Endodermal cell (in vitro differentiated cells): ENCODE data around the gene LPA. TPM values are rescaled to one million over a fixed set of nuclear protein-coding genes. Genes with fewer than 3 reads are reported as not detected.
"Not testable (repeated sequence)": the region's sequence is repeated elsewhere in the genome, so short reads cannot be mapped to it uniquely, and the experiment has no call there.

Experiments used
- DNase-seq: peaks from one replicate; pipeline ENCODE4 v3.0.0-alpha.2; 2017
- H3K27ac ChIP-seq: 2 replicates; pipeline ENCODE4 v1.5.1; 2013; ENCODE audit warnings: mild to moderate bottlenecking, low read depth, low read length, moderate library complexity
- H3K27me3 ChIP-seq: 2 replicates; pipeline ENCODE4 v1.6.1; 2013; ENCODE audit warnings: mild to moderate bottlenecking, low read length, moderate library complexity; ENCODE audit not compliant: insufficient read depth, control insufficient read depth, poor library complexity, severe bottlenecking
- H3K36me3 ChIP-seq: 2 replicates; pipeline ENCODE4 v1.7.0; 2013; ENCODE audit warnings: mild to moderate bottlenecking, low read length, moderate library complexity; ENCODE audit not compliant: control insufficient read depth, insufficient read depth
- H3K4me1 ChIP-seq: one replicate; pipeline ENCODE4 v1.7.0; 2013; ENCODE audit warnings: low read length; ENCODE audit not compliant: control insufficient read depth, insufficient read depth
- H3K4me3 ChIP-seq: 2 replicates; pipeline ENCODE4 v1.5.1; 2013; ENCODE audit warnings: mild to moderate bottlenecking, low read length, moderate library complexity
- H3K9ac ChIP-seq: 2 replicates; pipeline ENCODE4 v1.6.1; 2013; ENCODE audit warnings: mild to moderate bottlenecking, low read length, moderate library complexity; ENCODE audit not compliant: poor library complexity, severe bottlenecking; ENCODE audit errors: extremely low read depth
- H3K9me3 ChIP-seq: 2 replicates; pipeline ENCODE4 v1.6.1; 2013; ENCODE audit warnings: mild to moderate bottlenecking, low read length, moderate library complexity; ENCODE audit not compliant: control insufficient read depth
- H3K27ac Mint-ChIP-seq: 2 replicates; pipeline ENCODE4 v1.8.0; 2020; ENCODE audit warnings: mixed read lengths
- H3K27me3 Mint-ChIP-seq: 2 replicates; pipeline ENCODE4 v1.8.0; 2021; ENCODE audit warnings: mild to moderate bottlenecking, mixed read lengths; ENCODE audit not compliant: insufficient read depth
- H3K36me3 Mint-ChIP-seq: 2 replicates; pipeline ENCODE4 v1.8.0; 2020; ENCODE audit warnings: low read depth, mixed read lengths
- H3K4me1 Mint-ChIP-seq: 2 replicates; pipeline ENCODE4 v1.8.0; 2020; ENCODE audit warnings: mixed read lengths
- H3K4me3 Mint-ChIP-seq: 2 replicates; pipeline ENCODE4 v1.8.0; 2020; ENCODE audit warnings: mild to moderate bottlenecking, moderate library complexity, mixed read lengths
- H3K9me3 Mint-ChIP-seq: 2 replicates; pipeline ENCODE4 v1.8.0; 2020; ENCODE audit warnings: mild to moderate bottlenecking, mixed read lengths
- WGBS, 2 experiments: methylation state at CpG; one replicate each; pipeline versions ENCODE4 v1.1.5 to v1.1.7; 2013; ENCODE audit warnings: missing lambda C conversion rate in 2 of 2, mixed read lengths in 1 of 2; ENCODE audit not compliant: insufficient coverage in 1 of 2, insufficient read length in 1 of 2; 5-methylcytosine and 5-hydroxymethylcytosine counted together
- total RNA-seq, 2 donors: library from RNA; stranded (reverse); fragmentation: NEBNext Ultra II Directional in 1 of 2; extraction: Animal tissue kit (Norgen Biotek cat#: 25700) in 1 of 2; gene quantifications; 2 replicates in 1 of 2; 3 replicates in 1 of 2; pipeline ENCODE4 v1.2.1, GENCODE V29; 2021
- TF ChIP-seq, protein P1 (sequence below): fragments of 200-600 bp; sonication (generic); conservative IDR thresholded peaks from 2 replicates; pipeline ENCODE4 v1.5.0; 2021; ENCODE audit warnings: antibody characterized with exemption, mild to moderate bottlenecking

Gene LPA
- total RNA-seq, 2 donors from 2014 or later: 0.46 to 3.6 TPM

DNA sequence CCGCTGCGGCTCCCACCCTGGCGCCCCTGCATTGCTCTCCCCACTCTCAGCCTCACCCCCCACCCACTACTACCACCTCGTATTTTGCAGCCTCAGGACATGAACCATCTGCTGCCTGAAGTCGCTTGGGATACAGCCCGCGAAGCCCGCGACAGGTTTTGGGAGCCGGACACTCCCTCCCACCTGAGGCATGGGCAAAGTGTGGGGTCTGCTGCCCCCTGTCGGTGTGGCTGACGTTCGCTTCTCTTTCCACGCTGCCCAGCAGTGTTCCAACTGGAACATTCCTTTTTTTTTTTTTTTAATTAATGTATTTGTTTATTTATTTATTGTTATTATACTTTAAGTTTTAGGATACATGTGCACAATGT is 15.3 kb upstream of the LPA start:
- Histone ChIP-seq H3K4me3 (no peak overlapping the region), H3K4me1 (no peaks in the 10 kb centered on the region), H3K27me3 (peaks cover 29% of the 10 kb centered on the region), H3K9me3 (no peaks in the 10 kb centered on the region), H3K9ac (no peak overlapping the region), H3K36me3 (no peaks in the 10 kb centered on the region), H3K27ac (no peak overlapping the region)
- 51 to 52% methylated on average over 6 to 13 of the region's 14 CpGs for WGBS, 2 experiments
- Mint-ChIP-seq H3K27ac (no peak overlapping the region), H3K9me3 (peaks cover 4% of the 10 kb centered on the region), H3K27me3 (peaks cover 48% of the 10 kb centered on the region), H3K4me1 (no peaks in the 10 kb centered on the region), H3K4me3 (peak overlapping the region; percentile 59), H3K36me3 (no peaks in the 10 kb centered on the region)
- TF ChIP-seq, protein P1, sequence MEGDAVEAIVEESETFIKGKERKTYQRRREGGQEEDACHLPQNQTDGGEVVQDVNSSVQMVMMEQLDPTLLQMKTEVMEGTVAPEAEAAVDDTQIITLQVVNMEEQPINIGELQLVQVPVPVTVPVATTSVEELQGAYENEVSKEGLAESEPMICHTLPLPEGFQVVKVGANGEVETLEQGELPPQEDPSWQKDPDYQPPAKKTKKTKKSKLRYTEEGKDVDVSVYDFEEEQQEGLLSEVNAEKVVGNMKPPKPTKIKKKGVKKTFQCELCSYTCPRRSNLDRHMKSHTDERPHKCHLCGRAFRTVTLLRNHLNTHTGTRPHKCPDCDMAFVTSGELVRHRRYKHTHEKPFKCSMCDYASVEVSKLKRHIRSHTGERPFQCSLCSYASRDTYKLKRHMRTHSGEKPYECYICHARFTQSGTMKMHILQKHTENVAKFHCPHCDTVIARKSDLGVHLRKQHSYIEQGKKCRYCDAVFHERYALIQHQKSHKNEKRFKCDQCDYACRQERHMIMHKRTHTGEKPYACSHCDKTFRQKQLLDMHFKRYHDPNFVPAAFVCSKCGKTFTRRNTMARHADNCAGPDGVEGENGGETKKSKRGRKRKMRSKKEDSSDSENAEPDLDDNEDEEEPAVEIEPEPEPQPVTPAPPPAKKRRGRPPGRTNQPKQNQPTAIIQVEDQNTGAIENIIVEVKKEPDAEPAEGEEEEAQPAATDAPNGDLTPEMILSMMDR: peak; percentile 79
- peak; percentile 81 for DNase-seq

DNA sequence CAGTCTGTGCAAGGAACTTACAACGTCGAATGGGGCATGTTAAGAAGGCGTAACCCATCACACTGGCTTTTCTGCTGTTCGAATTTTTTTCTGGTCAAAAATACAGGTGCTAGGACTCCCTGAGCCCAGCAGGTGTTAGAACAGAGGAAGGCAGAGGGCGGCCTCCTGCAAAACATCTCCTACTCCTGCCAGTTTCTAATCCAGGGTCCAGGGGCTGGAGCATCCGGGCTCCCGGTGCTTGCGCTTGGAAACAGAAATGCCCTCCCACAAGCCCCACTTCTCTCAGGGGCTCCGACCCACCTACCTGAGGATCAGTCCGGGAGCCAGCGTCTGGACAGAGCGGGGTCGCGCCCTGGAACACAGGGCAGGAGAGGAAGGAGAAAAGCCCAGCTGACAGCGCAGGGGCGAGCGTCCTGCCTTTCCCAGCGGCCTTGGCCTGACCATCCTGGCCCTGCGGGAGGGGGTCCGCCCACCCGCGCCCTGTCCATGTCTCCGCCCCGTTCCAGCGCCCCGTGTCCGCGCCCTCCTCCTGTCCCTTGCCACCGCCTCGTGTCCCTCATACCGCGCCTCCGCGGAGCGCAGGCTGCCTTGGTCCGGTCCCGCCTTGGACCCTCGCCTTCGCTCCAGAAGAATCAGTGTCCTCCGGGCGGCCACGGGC is 14.8 kb upstream of the LPA start:
- H3K4me3 Mint-ChIP-seq: peak overlapping the region; percentile 59
- peaks cover 4% of the 10 kb centered on the region for H3K9me3 Mint-ChIP-seq
- Histone ChIP-seq H3K36me3 (no peaks in the 10 kb centered on the region), H3K27me3 (peaks cover 31% of the 10 kb centered on the region), H3K27ac (no peak overlapping the region), H3K4me1 (no peaks in the 10 kb centered on the region), H3K4me3 (no peak overlapping the region), H3K9me3 (no peaks in the 10 kb centered on the region), H3K9ac (no peak overlapping the region)
- DNase-seq: peak; percentile 61
- peaks cover 52% of the 10 kb centered on the region for H3K27me3 Mint-ChIP-seq
- no peak overlapping the region for H3K27ac Mint-ChIP-seq
- TF ChIP-seq, protein P1: no peak
- H3K36me3 Mint-ChIP-seq: no peaks in the 10 kb centered on the region
- H3K4me1 Mint-ChIP-seq: no peaks in the 10 kb centered on the region
- WGBS, 2 experiments: 59 to 62% methylated on average over 18 to 42 of the region's 42 CpGs

DNA sequence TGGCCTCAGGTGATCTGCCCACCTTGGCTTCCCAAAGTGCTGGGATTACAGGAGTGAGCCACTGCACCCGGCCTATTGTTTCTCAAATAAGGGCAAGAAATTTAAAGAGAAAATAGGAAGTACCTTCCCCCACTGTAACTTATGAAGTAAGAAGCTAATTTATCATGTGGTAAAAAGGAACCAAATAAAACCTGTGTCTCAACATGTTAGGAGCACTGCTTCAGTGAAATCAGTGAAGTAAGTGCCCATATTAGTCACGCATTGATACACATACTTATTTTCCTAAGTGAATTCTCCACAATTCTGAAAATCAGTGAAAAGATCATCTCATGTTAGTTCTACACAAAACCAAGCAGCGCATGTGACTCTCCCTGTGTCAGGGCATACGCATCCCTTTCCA is 14.2 kb upstream of the LPA start:
- no peaks in the 10 kb centered on the region for H3K4me1 Mint-ChIP-seq
- DNase-seq: no peak
- H3K36me3 Mint-ChIP-seq: no peaks in the 10 kb centered on the region
- H3K27me3 Mint-ChIP-seq: peaks cover 57% of the 10 kb centered on the region
- no peak overlapping the region for H3K4me3 Mint-ChIP-seq
- WGBS, 2 experiments: 95 to 100% methylated on average over 1 to 4 of the region's 4 CpGs
- TF ChIP-seq, protein P1: no peak
- Histone ChIP-seq H3K36me3 (no peaks in the 10 kb centered on the region), H3K9me3 (no peaks in the 10 kb centered on the region), H3K4me1 (no peaks in the 10 kb centered on the region), H3K4me3 (no peak overlapping the region), H3K27ac (no peak overlapping the region), H3K9ac (no peak overlapping the region), H3K27me3 (peaks cover 34% of the 10 kb centered on the region)
- H3K27ac Mint-ChIP-seq: no peak overlapping the region
- peaks cover 4% of the 10 kb centered on the region for H3K9me3 Mint-ChIP-seq

DNA sequence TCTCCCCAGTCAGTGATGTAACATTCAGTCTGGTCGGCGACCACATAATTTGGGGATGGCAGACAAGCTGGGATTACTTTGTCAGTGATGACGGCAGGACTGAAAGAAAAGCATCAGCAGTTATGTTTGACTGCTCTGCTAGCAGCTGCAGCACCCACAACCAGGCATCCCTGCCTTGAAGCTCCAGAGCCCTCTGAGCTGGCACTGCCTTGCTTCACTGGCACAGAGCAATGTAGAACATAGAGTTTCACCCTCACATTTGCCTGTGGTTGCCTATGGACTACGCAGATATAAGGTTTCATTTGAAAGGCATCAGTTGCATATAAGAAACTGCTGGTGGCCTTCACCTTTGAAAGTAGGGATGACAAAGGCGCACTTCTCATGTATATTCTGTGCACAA is 12.3 kb upstream of the LPA start:
- H3K36me3 ChIP-seq, H3K4me3 ChIP-seq, H3K9me3 Mint-ChIP-seq, DNase-seq, H3K27ac ChIP-seq, H3K4me1 Mint-ChIP-seq, H3K4me1 ChIP-seq, H3K9ac ChIP-seq, H3K36me3 Mint-ChIP-seq, H3K9me3 ChIP-seq, H3K4me3 Mint-ChIP-seq, H3K27ac Mint-ChIP-seq: not testable (repeated sequence)
- WGBS, 2 experiments: 83% methylated on average over 5 of the region's 5 CpGs
- peaks cover 63% of the 10 kb centered on the region for H3K27me3 Mint-ChIP-seq
- H3K27me3 ChIP-seq: peaks cover 38% of the 10 kb centered on the region
